Measurements from ENCODE around the gene AMMECR1L.
"Not testable (repeated sequence)": the region's sequence is repeated elsewhere in the genome, so short reads cannot be mapped to it uniquely, and the experiment has no call there.

AMMECR1L gene

GRCh38 chr2:127897531-127898211, 11.9 kb upstream of the AMMECR1L start:
- no peak for ATAC-seq (ENCODE audit: low read depth)
- DNase-seq (ENCODE audit: low spot score in 2 of 2): no peak
- H3K4me3 Mint-ChIP-seq: no peak overlapping the region
- no peaks in the 10 kb centered on the region for H3K36me3 Mint-ChIP-seq
- no peaks in the 10 kb centered on the region for H3K9me3 Mint-ChIP-seq
- no peak overlapping the region for H3K27ac Mint-ChIP-seq
- H3K4me1 Mint-ChIP-seq: peaks cover 10% of the 10 kb centered on the region
- H3K27me3 Mint-ChIP-seq: peaks cover 2% of the 10 kb centered on the region

- no peaks in the 10 kb centered on the region for H3K9me3 Mint-ChIP-seq
- H3K4me3 Mint-ChIP-seq: no peak overlapping the region
- DNase-seq (ENCODE audit: low spot score in 2 of 2): no peak
- H3K36me3 Mint-ChIP-seq: no peaks in the 10 kb centered on the region
- ATAC-seq (ENCODE audit: low read depth): no peak
- peaks cover 10% of the 10 kb centered on the region for H3K4me1 Mint-ChIP-seq
- H3K27ac Mint-ChIP-seq: no peak overlapping the region
- peaks cover 2% of the 10 kb centered on the region for H3K27me3 Mint-ChIP-seq
Measured at GRCh38 chr2:127893494-127893893, 7.7 kb upstream of the AMMECR1L start.

GRCh38 chr2:127893033-127893432, 7.3 kb upstream of the AMMECR1L start:
- Mint-ChIP-seq H3K36me3 (no peaks in the 10 kb centered on the region), H3K9me3 (no peaks in the 10 kb centered on the region), H3K4me1 (peaks cover 5% of the 10 kb centered on the region), H3K27ac (no peak overlapping the region), H3K27me3 (peaks cover 2% of the 10 kb centered on the region), H3K4me3 (no peak overlapping the region)
- ATAC-seq (ENCODE audit: low read depth) (no peak), DNase-seq (ENCODE audit: low spot score in 2 of 2) (no peak)

GRCh38 chr2:127891811-127892210, 6.1 kb upstream of the AMMECR1L start:
- Mint-ChIP-seq H3K4me1 (peaks cover 9% of the 10 kb centered on the region), H3K9me3 (no peaks in the 10 kb centered on the region), H3K27ac (no peak overlapping the region), H3K36me3 (no peaks in the 10 kb centered on the region), H3K4me3 (no peak overlapping the region), H3K27me3 (peaks cover 2% of the 10 kb centered on the region)
- DNase-seq (ENCODE audit: low spot score in 2 of 2): no peak
- ATAC-seq (ENCODE audit: low read depth): no peak

DNA sequence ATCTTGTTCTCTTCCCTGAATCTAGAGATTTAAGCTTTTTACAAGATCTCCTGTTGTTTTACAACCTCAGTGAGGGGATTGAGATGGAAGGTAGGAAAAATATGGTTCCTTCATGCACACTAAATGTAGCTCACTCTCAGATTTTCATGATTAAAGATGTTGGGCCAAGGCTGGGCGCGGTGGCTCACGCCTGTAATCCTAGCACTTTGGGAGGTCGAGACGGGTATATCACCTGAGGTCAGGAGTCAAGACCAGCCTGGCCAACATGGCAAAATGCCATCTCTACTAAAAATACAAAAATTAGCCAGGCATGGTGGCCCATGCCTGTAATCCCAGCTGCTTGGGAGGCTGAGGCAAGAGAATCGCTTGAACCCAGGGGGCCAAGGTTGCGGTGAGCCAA, 5.0 kb upstream of the AMMECR1L start:
- H3K27ac Mint-ChIP-seq; H3K4me3 Mint-ChIP-seq; H3K9me3 Mint-ChIP-seq; ATAC-seq (ENCODE audit: low read depth); H3K36me3 Mint-ChIP-seq; H3K27me3 Mint-ChIP-seq; DNase-seq (ENCODE audit: low spot score in 2 of 2); H3K4me1 Mint-ChIP-seq: not testable (repeated sequence)

- Mint-ChIP-seq H3K4me1 (peaks cover 20% of the 10 kb centered on the region), H3K4me3 (no peak overlapping the region), H3K27ac (no peak overlapping the region), H3K36me3 (no peaks in the 10 kb centered on the region), H3K27me3 (no peaks in the 10 kb centered on the region), H3K9me3 (no peaks in the 10 kb centered on the region)
- no peak for DNase-seq (ENCODE audit: low spot score in 2 of 2)
- ATAC-seq (ENCODE audit: low read depth): no peak
Measured at GRCh38 chr2:127888772-127889171, 3.0 kb upstream of the AMMECR1L start.

- H3K36me3 Mint-ChIP-seq: peaks cover 2% of the 10 kb centered on the region
- H3K27ac Mint-ChIP-seq: no peak overlapping the region
- peaks cover 20% of the 10 kb centered on the region for H3K4me1 Mint-ChIP-seq
- H3K9me3 Mint-ChIP-seq: no peaks in the 10 kb centered on the region
- H3K4me3 Mint-ChIP-seq: no peak overlapping the region
- H3K27me3 Mint-ChIP-seq: no peaks in the 10 kb centered on the region
- DNase-seq (ENCODE audit: low spot score in 2 of 2): no peak
- ATAC-seq (ENCODE audit: low read depth): no peak
Measured at GRCh38 chr2:127887776-127888130, 2.0 kb upstream of the AMMECR1L start.

- H3K27ac Mint-ChIP-seq: peak overlapping the region; percentile 75
- H3K4me3 Mint-ChIP-seq: peak overlapping the region; percentile 69
- ATAC-seq (ENCODE audit: low read depth) (no peak), DNase-seq (ENCODE audit: low spot score in 2 of 2) (no peak)
- no peaks in the 10 kb centered on the region for H3K27me3 Mint-ChIP-seq
- peaks cover 2% of the 10 kb centered on the region for H3K36me3 Mint-ChIP-seq
- H3K4me1 Mint-ChIP-seq: peaks cover 20% of the 10 kb centered on the region
- H3K9me3 Mint-ChIP-seq: no peaks in the 10 kb centered on the region
Measured at GRCh38 chr2:127887082-127887775, 1.5 kb upstream of the AMMECR1L start.

- DNase-seq (ENCODE audit: low spot score in 2 of 2); H3K9me3 Mint-ChIP-seq; H3K36me3 Mint-ChIP-seq; H3K27me3 Mint-ChIP-seq: not testable (repeated sequence)
- peak; percentile 15 for ATAC-seq (ENCODE audit: low read depth)
- peak overlapping the region; percentile 88 for H3K4me3 Mint-ChIP-seq
- peaks cover 20% of the 10 kb centered on the region for H3K4me1 Mint-ChIP-seq
- peak overlapping the region; percentile 75 for H3K27ac Mint-ChIP-seq
Measured at GRCh38 chr2:127886593-127886935, 808 bp upstream of the AMMECR1L start.

DNA sequence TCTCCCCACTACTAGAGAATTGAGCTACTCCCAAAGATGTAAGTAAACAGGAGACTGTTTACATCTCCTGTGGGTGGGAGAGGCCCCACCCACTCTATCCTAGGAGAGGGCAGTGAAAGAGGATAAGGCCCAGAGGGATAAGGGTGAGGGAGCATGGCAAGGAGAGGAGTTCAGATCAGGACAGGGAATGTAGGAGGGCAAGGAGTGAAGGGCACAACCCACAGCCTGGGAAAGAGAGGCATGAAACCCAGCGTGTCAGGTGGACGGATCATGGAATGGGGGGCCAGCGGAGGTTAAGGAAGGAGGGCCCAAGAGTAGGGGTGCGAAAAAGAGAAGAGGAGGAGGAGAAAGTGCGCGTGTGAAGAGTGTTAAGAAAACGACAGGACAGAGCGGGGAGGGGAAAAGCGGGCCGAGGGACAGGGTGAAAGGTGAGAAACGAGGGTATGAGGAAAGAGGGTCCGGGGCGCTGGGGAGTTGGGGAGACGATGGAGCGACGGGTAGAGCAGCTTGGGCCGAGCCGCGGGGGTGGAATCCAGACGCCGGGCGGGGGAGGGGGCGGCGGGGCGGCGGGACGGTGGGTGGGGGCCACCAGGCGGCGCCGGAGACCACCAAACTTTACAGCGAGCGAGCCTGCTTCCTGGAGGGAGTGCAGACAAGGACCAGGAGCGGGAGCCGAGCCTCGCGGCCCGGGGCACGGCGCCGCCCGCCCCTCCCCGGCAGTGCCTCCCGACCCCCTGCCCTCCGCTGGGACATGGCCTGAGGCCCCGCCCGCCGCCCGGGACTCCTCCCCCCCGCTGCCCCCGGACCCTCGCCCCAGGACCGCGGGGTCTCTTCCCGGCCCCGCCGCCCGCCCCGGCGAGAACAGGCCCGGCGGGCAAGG, 655 bp downstream of the AMMECR1L start:
- H3K36me3 Mint-ChIP-seq, H3K9me3 Mint-ChIP-seq, H3K27me3 Mint-ChIP-seq: not testable (repeated sequence)
- peaks cover 27% of the 10 kb centered on the region for H3K4me1 Mint-ChIP-seq
- DNase-seq (ENCODE audit: low spot score in 2 of 2) (peak in 1 of 2 donors; percentile 39), ATAC-seq (ENCODE audit: low read depth) (peak; percentile 15)
- H3K27ac Mint-ChIP-seq: peak overlapping the region; percentile 92
- H3K4me3 Mint-ChIP-seq: peak overlapping the region; percentile 90

GRCh38 chr2:127884436-127884835, 1.3 kb downstream of the AMMECR1L start:
- peaks cover 27% of the 10 kb centered on the region for H3K4me1 Mint-ChIP-seq
- H3K4me3 Mint-ChIP-seq: peak overlapping the region; percentile 90
- no peaks in the 10 kb centered on the region for H3K27me3 Mint-ChIP-seq
- peaks cover 7% of the 10 kb centered on the region for H3K36me3 Mint-ChIP-seq
- H3K9me3 Mint-ChIP-seq: no peaks in the 10 kb centered on the region
- no peak for ATAC-seq (ENCODE audit: low read depth)
- peak overlapping the region; percentile 92 for H3K27ac Mint-ChIP-seq
- no peak for DNase-seq (ENCODE audit: low spot score in 2 of 2)

DNA sequence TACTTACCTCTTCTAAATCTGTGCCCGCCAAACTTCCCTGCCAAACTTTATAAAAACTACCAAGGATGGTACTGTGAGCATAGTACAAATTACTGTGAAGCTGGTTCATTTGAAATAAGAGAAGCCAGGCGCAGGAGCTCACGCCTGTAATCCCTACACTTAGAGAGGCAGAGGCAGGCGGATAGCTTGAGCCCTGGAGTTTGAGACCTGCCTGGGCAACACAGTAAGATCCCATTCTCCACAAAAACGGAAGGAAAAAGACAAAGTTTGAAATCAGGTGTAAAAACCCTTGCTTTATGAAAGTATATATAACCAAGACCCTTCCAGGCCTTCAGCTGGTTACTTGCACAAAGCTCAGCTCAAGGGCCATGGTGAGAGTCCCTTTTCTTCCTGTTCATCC, 5.9 kb downstream of the AMMECR1L start:
- no peak for DNase-seq (ENCODE audit: low spot score in 2 of 2)
- H3K27me3 Mint-ChIP-seq: no peaks in the 10 kb centered on the region
- H3K9me3 Mint-ChIP-seq: no peaks in the 10 kb centered on the region
- H3K27ac Mint-ChIP-seq: no peak overlapping the region
- ATAC-seq (ENCODE audit: low read depth): no peak
- H3K4me1 Mint-ChIP-seq: peaks cover 30% of the 10 kb centered on the region
- H3K4me3 Mint-ChIP-seq: no peak overlapping the region
- H3K36me3 Mint-ChIP-seq: peaks cover 9% of the 10 kb centered on the region

DNA sequence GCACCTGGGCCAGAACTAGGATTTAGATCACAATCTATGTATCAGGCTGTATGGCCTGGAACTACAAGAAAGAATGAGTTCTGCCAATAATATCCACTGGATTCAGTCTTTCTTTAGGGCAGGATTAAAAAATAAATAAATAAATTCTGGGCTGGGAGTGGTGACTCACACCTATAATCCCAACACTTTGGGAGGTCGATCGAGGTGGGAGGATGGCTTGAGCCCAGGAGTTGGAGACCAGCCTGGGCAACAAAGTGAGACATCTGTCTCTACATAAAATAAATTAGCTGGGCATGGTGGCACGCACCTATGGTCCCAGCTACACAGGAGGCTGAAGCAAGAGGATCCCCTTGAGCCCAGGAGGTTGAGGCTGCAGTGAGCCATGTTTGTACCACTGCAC, 8.1 kb downstream of the AMMECR1L start:
- Mint-ChIP-seq H3K9me3 (no peaks in the 10 kb centered on the region), H3K36me3 (peaks cover 21% of the 10 kb centered on the region), H3K27me3 (no peaks in the 10 kb centered on the region), H3K4me3 (no peak overlapping the region), H3K27ac (no peak overlapping the region), H3K4me1 (peaks cover 27% of the 10 kb centered on the region)
- ATAC-seq (ENCODE audit: low read depth) (no peak), DNase-seq (ENCODE audit: low spot score in 2 of 2) (no peak)

GRCh38 chr2:127877136-127877535, 8.6 kb downstream of the AMMECR1L start:
- no peaks in the 10 kb centered on the region for H3K9me3 Mint-ChIP-seq
- peaks cover 28% of the 10 kb centered on the region for H3K4me1 Mint-ChIP-seq
- H3K27ac Mint-ChIP-seq: no peak overlapping the region
- DNase-seq (ENCODE audit: low spot score in 2 of 2): no peak
- peaks cover 23% of the 10 kb centered on the region for H3K36me3 Mint-ChIP-seq
- ATAC-seq (ENCODE audit: low read depth): no peak
- no peak overlapping the region for H3K4me3 Mint-ChIP-seq
- no peaks in the 10 kb centered on the region for H3K27me3 Mint-ChIP-seq

Measured in memory B cell (primary cell).